OCI-LY1 (cell line): ENCODE measurements around the gene EIF3L.

Experiments
- H2AFZ ChIP-seq: fragments of 200-600 bp; sonication (generic), shearing (Covaris generic); 2 replicates; pipeline ENCODE4 v1.6.0; 2014; ENCODE audit warnings: antibody characterized with exemption, mild to moderate bottlenecking, low read length
- H3F3A ChIP-seq: fragments of 200-600 bp; sonication (generic), shearing (Covaris generic); 2 replicates; pipeline ENCODE4 v1.6.0; 2014; ENCODE audit warnings: mild to moderate bottlenecking, antibody characterized with exemption, low read length, moderate library complexity; ENCODE audit not compliant: insufficient read depth
- H3K27ac ChIP-seq: fragments of 200-600 bp; sonication (generic); 2 replicates; pipeline ENCODE4 v1.5.1; 2014; ENCODE audit warnings: low read length, mixed run types, mild to moderate bottlenecking, low read depth; ENCODE audit not compliant: poor library complexity, severe bottlenecking
- H3K27me3 ChIP-seq: fragments of 200-600 bp; sonication (generic); 2 replicates; pipeline ENCODE4 v1.6.0; 2014; ENCODE audit warnings: antibody characterized with exemption, mild to moderate bottlenecking, low read length, moderate library complexity; ENCODE audit not compliant: insufficient read depth
- H3K36me3 ChIP-seq: fragments of 200-600 bp; sonication (generic); 2 replicates; pipeline ENCODE4 v1.6.1; 2014; ENCODE audit warnings: mild to moderate bottlenecking, antibody characterized with exemption, low read length, moderate library complexity, mixed read lengths; ENCODE audit not compliant: insufficient read depth
- H3K4me1 ChIP-seq: fragments of 200-600 bp; sonication (generic); 2 replicates; pipeline ENCODE4 v1.5.1; 2014; ENCODE audit warnings: mild to moderate bottlenecking, low read length, moderate library complexity; ENCODE audit not compliant: insufficient read depth, severe bottlenecking
- H3K4me2 ChIP-seq: fragments of 200-600 bp; sonication (generic), shearing (Covaris generic); 2 replicates; pipeline ENCODE4 v1.6.1; 2014; ENCODE audit warnings: low read length
- H3K4me3 ChIP-seq: fragments of 200-600 bp; sonication (generic); 2 replicates; pipeline ENCODE4 v1.5.1; 2014; ENCODE audit warnings: low read length, low read depth, mild to moderate bottlenecking, mixed read lengths; ENCODE audit not compliant: poor library complexity, severe bottlenecking
- H3K79me2 ChIP-seq: fragments of 200-600 bp; shearing (Covaris generic); 2 replicates; pipeline ENCODE4 v1.6.1; 2016; ENCODE audit warnings: mixed run types, low read length, mixed read lengths; ENCODE audit not compliant: insufficient read depth
- H3K9ac ChIP-seq: fragments of 200-600 bp; sonication (generic), shearing (Covaris generic); 2 replicates; pipeline ENCODE4 v1.6.1; 2014; ENCODE audit warnings: mild to moderate bottlenecking, low read length, mixed read lengths
- H3K9me2 ChIP-seq: fragments of 200-600 bp; sonication (generic), shearing (Covaris generic); 2 replicates; pipeline ENCODE4 v1.6.1; 2014; ENCODE audit warnings: low read depth, mild to moderate bottlenecking, low read length, mixed read lengths
- H3K9me3 ChIP-seq: fragments of 200-600 bp; shearing (Covaris generic); 2 replicates; pipeline ENCODE4 v1.6.1; 2014; ENCODE audit warnings: low read length, mixed read lengths
- H4K20me1 ChIP-seq: fragments of 200-600 bp; sonication (generic), shearing (Covaris generic); 2 replicates; pipeline ENCODE4 v1.6.0; 2016; ENCODE audit warnings: mild to moderate bottlenecking, low read length; ENCODE audit not compliant: insufficient read depth
- EZH2 ChIP-seq: fragments of 200-600 bp; sonication (generic), shearing (Covaris generic); IDR thresholded peaks from 2 replicates; pipeline ENCODE4 v1.8.0; 2017; ENCODE audit warnings: borderline replicate concordance, mixed run types, mild to moderate bottlenecking, antibody characterized with exemption, low read length, moderate library complexity, mixed read lengths
- TF ChIP-seq, protein P1 (sequence below): fragments of 200-600 bp; sonication (generic), shearing (Covaris generic); IDR thresholded peaks from 2 replicates; pipeline ENCODE4 v1.5.1; 2017; ENCODE audit warnings: mild to moderate bottlenecking, antibody characterized with exemption, low read length, moderate library complexity, mixed read lengths

The EIF3L gene

DNA sequence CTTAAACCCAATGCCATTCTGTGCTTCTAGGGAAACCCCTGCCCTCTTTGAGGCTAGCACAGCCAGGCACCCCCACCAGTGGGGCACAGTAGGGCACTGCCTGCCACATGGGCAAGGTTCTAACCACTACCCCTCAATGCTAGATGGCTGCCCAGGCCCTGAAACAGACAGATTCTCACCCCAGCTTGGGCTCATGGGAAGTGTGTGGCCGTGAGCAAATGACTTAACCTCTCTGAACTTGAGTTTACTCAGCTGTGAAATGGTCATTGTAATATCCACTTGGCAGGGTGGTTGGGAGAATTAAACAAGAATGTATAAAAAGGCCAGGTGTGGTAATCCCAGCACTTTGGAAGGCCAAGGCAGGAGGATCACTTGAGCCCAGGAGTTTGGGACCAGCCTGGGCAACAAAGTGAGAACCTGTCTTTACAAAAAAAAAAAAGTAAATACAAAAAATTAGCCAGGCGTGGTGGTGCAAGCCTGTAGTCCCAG, 81.8 kb downstream of the EIF3L start:
- Histone ChIP-seq H3K79me2 (no peaks in the 10 kb centered on the region), H3K4me1 (no peaks in the 10 kb centered on the region), H3K27ac (no peak overlapping the region), H3K4me2 (no peak overlapping the region), H3K9ac (no peak overlapping the region), H3K4me3 (no peak overlapping the region), H4K20me1 (no peaks in the 10 kb centered on the region), H3K9me3 (no peaks in the 10 kb centered on the region), H2AFZ (no peak overlapping the region), H3K36me3 (peaks cover 32% of the 10 kb centered on the region; the same call in 1 of the 2 replicates), H3F3A (no peaks in the 10 kb centered on the region), H3K9me2 (no peaks in the 10 kb centered on the region), H3K27me3 (no peaks in the 10 kb centered on the region)
- TF ChIP-seq EZH2: no peak
- TF ChIP-seq, protein P1, sequence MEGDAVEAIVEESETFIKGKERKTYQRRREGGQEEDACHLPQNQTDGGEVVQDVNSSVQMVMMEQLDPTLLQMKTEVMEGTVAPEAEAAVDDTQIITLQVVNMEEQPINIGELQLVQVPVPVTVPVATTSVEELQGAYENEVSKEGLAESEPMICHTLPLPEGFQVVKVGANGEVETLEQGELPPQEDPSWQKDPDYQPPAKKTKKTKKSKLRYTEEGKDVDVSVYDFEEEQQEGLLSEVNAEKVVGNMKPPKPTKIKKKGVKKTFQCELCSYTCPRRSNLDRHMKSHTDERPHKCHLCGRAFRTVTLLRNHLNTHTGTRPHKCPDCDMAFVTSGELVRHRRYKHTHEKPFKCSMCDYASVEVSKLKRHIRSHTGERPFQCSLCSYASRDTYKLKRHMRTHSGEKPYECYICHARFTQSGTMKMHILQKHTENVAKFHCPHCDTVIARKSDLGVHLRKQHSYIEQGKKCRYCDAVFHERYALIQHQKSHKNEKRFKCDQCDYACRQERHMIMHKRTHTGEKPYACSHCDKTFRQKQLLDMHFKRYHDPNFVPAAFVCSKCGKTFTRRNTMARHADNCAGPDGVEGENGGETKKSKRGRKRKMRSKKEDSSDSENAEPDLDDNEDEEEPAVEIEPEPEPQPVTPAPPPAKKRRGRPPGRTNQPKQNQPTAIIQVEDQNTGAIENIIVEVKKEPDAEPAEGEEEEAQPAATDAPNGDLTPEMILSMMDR: 0 out of 2 replicates have a peak, but pooled peaks have one; percentile 4

DNA sequence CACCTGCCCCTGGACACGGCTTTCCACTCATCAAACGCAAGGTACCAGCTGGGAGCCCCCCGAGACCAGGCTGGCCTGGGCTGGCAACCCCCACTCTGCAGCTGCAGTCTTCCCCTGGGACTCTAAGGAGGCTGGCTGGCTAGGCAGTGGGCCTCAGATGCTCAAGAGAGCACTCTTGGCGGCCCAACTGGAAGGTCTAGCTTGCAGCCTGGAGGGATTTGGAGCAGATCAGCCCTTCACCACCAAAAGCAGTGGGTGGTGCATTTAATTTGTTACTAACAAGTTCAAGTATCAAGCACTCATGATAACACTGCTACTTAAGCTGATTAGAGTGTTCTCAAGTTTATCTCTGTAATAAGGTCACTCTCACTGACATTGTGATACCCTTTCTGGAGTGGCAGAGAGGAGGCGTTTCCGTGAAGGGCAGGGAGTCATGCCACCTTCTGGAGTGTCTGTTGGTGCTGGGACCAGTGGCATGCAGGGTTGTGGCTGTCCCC, 82.7 kb downstream of the EIF3L start:
- Histone ChIP-seq H3K9me3 (no peaks in the 10 kb centered on the region), H3K4me2 (no peak overlapping the region), H3K9me2 (no peaks in the 10 kb centered on the region), H2AFZ (no peak overlapping the region), H3F3A (no peaks in the 10 kb centered on the region), H3K27ac (no peak overlapping the region), H3K4me1 (no peaks in the 10 kb centered on the region), H3K79me2 (no peaks in the 10 kb centered on the region), H3K27me3 (no peaks in the 10 kb centered on the region), H3K4me3 (no peak overlapping the region), H3K9ac (no peak overlapping the region), H3K36me3 (peaks cover 24% of the 10 kb centered on the region; the same call in 1 of the 2 replicates), H4K20me1 (no peaks in the 10 kb centered on the region)
- TF ChIP-seq, protein P1: no peak
- TF ChIP-seq EZH2: no peak

DNA sequence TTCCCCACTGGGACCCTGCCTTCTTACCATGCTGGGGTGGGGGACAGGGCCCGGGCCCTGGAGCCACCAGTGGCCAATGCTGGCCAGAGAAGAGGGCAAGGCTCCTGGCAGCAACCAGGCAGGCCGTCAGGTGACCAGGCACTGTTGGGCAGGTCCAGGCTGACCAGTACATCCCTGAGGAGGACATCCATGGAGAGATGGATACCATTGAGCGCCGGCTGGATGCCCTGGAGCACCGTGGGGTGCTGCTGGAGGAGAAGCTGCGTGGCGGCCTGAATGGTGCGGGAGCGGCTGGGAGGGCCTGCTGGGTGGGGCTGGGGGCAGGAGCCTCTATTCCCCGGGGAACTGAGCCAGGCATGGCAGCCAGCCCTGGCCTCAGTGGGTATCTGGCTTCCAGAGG, 83.2 kb downstream of the EIF3L start:
- Histone ChIP-seq H3K4me1 (no peaks in the 10 kb centered on the region), H3K4me3 (no peak overlapping the region), H4K20me1 (no peaks in the 10 kb centered on the region), H3K27ac (no peak overlapping the region), H2AFZ (no peak overlapping the region), H3K9me3 (no peaks in the 10 kb centered on the region), H3K9ac (no peak overlapping the region), H3K4me2 (no peak overlapping the region), H3K36me3 (peaks cover 19% of the 10 kb centered on the region; the same call in 1 of the 2 replicates), H3K79me2 (no peaks in the 10 kb centered on the region), H3F3A (no peaks in the 10 kb centered on the region), H3K9me2 (no peaks in the 10 kb centered on the region), H3K27me3 (no peaks in the 10 kb centered on the region)
- TF ChIP-seq EZH2: no peak
- TF ChIP-seq, protein P1: no peak
